Stimulated activated CD4-positive, alpha-beta T cell treated with anti-CD3 and anti-CD28 coated beads, Interleukin-4, amount 100 ng/mL, for 1 hour (primary cell): ENCODE measurements around the gene METTL26.
A peak's percentile ranks its signal among the peaks of the same experiment; 100 is the strongest.

Source experiments
- DNase-seq: peaks from one replicate; pipeline ENCODE4 v3.0.0-alpha.2; 2020

METTL26 gene

GRCh38 chr16:636206-637080 lies at the start of gene METTL26:
TSS of gene METTL26 (minus strand) at chr16:636305. CDS start at chr16:636290, 15 bp downstream.
- DNase-seq: peak; percentile 93

- DNase-seq: no peak
Measured at GRCh38 chr16:684961-685696, 49.0 kb upstream of the METTL26 start.

DNA sequence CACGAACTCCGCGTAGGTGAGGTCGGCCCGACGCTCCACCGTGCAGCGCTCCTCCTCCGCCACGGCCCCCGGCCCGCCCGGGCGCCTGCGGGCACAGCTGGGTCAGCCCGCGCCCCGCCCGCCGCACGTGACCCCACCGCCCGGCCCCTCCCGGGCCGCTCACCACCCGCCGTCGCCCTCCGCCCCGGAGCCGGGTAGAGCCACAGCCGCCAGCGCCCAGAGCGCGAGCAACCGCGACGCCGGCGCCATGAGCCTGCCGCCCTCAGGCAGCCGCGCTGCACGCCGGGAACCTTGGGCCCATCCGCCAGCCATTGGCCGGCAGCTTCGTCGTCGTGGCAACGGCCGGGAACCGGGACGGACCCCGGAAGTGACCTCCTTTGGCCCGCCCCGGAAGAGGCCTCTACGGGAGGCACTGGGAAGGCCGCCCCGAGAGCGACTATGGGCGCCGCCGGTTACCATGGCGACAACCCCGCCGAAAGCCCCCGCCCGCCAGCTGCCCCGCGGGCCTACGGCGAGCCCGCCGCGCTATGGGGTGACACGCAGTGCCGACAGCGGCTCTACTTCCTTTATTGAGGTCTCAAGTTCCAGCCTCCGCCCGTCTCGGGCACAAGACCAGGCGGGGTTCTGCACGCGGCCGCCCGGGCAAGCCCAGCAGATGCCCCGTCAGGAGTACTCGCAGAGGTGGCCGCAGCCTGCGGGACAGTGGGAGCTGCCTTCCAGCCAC lies 48.1 kb upstream of the METTL26 start, which contains the start of gene JMJD8:
Gene JMJD8 (minus strand): TSS at position 264 of the 724 bp plus-strand sequence. CDS start 15 bp downstream, at position 249.
- DNase-seq: peak; percentile 99

DNA sequence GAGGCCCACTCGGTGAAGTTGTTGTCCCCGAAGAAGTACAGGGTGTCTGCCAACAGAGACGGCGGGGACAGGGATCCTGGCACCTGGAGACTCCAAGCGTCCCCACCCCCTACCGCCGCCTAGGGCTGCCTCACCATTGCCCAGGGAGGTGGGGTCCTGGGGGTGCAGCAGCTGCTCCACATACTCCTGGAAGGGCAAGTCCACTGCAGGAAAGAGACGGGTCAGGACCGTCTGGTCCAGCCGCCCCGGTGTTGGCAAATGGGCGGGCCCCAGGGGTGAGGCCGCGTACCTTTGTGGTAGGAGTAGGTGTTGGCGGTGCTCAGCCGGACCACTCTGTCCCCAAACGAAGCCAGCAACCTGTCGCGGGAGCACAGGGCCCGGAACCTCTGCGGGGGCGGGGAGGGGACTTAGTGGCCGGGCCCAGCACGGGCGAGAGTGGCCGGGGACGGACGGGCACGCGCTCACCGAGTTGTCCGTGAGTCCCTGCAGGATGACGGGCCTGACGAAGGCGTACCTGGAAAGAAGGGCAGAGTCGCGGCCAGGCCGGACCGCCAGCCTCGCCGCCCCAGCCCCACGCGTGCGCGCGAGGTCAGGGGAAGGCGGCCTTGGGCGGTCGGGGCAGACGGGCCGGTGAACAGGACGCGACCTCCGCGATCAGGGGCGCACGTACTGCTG lies 47.4 kb upstream of the METTL26 start:
- DNase-seq: no peak

DNA sequence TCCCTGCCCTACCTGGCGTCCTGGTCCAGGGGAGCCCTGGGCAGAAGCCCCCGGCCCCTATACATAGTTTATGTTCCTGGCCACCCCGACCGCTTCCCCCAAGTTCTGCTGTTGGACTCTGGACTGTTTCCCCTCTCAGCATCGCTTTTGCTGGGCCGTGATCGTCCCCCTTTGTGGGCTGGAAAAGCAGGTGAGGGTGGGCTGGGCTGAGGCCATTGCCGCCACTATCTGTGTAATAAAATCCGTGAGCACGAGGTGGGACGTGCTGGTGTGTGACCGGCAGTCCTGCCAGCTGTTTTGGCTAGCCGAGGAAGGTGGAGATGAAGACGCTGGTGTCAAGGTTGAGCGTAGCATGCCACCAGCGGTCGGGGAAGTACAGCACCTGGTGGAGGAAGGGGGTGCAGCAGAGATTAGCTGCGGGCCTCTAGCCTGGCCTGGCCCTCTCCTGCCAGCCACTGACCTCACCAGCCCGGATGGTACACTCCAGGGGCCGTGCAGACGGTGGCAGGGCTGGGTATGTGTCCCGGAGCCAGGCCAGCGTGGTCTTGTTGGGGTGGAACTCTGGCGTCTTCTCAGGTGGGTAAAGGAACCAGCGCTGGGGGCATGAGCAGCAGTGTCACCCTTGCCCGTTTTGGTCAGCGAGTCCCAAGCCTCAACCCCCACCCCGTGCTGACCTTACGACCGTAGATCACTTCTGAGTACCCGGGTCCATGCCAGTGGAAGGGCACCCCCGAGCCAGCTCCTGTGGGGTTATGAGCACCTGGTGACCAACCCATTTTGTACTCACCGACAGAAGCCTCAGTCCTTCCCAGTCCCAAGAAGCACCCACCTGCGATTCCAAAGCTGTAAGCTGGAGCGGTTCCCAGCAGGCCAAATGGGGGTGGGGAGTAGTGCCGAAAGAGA lies 46.6 kb upstream of the METTL26 start:
- DNase-seq: no peak

- DNase-seq: no peak
Measured at GRCh38 chr16:681746-682427, 45.8 kb upstream of the METTL26 start.

GRCh38 chr16:680967-681745 lies 45.1 kb upstream of the METTL26 start:
- no peak for DNase-seq

- DNase-seq: no peak
Measured at GRCh38 chr16:680625-680945, 44.5 kb upstream of the METTL26 start.

DNA sequence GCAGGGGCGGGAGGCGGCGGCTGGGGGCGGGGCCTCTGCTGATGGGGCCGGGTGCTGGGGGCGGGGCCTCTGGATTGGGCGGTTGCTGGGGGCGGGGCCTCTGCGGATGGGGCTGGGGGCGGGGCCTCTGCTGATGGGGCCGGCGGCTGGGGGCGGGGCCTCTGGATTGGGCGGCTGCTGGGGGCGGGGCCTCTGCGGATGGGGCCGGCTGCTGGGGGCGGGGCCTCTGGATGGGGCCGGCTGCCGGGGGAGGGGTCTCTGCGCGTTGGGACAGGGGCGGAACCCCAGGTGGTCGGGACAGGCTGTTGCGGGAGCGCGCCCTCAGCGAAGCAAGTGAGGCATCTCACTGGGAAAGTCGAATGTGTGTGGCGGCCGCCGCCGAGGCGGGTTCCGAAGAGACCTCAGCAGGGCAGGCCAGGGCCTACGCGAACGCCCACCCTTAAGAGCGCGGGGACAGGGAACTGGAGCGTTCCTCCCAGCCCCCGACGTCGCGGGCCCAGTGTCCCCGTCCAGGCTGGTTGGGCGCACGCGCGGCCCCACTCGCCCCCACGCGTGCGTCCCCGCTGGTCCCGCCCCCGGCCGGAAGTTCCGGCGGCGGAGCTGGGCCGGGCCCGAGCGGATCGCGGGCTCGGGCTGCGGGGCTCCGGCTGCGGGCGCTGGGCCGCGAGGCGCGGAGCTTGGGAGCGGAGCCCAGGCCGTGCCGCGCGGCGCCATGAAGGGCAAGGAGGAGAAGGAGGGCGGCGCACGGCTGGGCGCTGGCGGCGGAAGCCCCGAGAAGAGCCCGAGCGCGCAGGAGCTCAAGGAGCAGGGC lies 43.9 kb upstream of the METTL26 start, which contains the start of gene STUB1:
Gene STUB1 (plus strand): TSS at position 597 of the 811 bp plus-strand sequence. CDS start 116 bp downstream, at position 713.
- DNase-seq: peak; percentile 91

- peak; percentile 51 for DNase-seq
Measured at GRCh38 chr16:678858-679813, 43.0 kb upstream of the METTL26 start.

DNA sequence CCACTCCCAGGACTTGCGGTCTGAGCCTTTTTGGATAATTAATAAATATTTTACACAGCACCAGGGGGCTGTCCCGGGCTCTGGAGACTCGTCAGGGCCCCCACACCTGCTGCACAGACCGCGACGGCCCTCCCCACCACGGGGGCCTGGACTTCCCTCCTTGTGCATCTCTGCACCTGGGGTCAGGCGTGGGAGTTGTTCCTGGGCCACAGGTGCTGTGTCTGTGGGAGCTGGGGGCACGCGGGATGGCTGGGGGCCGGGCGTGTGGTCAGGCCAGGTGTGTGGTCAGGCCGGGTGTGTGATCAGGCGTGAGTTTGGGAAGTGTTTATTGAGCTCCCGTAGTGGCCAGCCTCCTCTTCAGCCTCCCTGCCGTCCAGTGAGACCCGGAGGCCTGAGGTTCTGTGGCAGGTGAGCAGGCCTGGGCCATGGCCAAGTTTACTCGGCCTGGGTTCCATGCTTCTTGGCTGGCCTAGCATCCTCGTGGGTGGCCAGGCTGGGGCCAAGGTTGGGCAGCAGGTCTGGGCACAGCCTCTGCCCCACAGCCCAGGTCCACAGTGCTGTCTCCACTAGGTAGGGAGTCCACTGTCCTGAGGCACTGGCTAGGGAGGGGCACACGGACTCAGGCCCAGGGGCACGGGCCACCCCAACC lies 42.2 kb upstream of the METTL26 start:
- DNase-seq: no peak

- no peak for DNase-seq
Measured at GRCh38 chr16:677316-678190, 41.4 kb upstream of the METTL26 start.

DNA sequence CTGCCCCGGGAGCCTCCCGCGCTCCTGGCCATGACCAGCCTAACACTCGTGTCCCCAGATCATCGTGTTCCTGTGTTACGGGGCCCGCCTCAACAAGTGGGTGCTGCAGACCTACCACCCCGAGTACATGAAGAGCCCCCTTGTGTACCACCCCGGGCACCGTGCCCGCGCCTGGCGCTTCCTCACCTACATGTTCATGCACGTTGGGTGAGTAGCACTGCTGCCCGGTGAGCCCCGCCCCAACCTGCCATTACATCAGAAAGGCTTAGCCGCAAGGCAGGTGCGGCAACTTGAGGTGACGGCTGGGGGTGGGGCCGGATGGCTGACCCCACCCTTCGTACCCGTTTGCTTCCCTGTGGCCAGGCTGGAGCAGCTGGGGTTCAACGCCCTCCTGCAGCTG lies 40.8 kb upstream of the METTL26 start:
- DNase-seq: no peak

GRCh38 chr16:676565-676902 lies 40.4 kb upstream of the METTL26 start:
- DNase-seq: no peak

GRCh38 chr16:675884-676564 lies 39.9 kb upstream of the METTL26 start:
- no peak for DNase-seq
